HepG2 (cell line): Measurements from ENCODE around the gene PCSK5. TPM values are rescaled to one million over a fixed set of nuclear protein-coding genes. Genes with fewer than 3 reads are reported as not detected.

Experiments
- ATAC-seq: fragments of 200-7000 bp; cut with Tn5 transposase; 3 replicates; pipeline ENCODE4 v1.9.1; 2020; ENCODE audit warnings: mild to moderate bottlenecking, moderate library complexity
- BruUV-seq: library from RNA; stranded (reverse); fragments of 400-500 nt; replicated peaks from 2 replicates; lab custom pipeline; 2021; lab: Mats Ljungman, UMichigan
- CTCF ChIA-PET: fragments of 300-600 bp; formaldehyde crosslinking; extraction: SDS; loops from one replicate; lab custom pipeline; 2021; ENCODE audit warnings: low total read pairs, inconsistent platforms, low intra/inter-chr PET ratio; lab: Yijun Ruan, JAX
- POLR2A ChIA-PET: fragments of 350-600 bp; sonication (Branson Sonifier 250); formaldehyde crosslinking; loops from one replicate; lab custom pipeline; 2020; ENCODE audit warnings: antibody characterized with exemption, inconsistent platforms; lab: Yijun Ruan, JAX
- DNase-seq: peaks from one replicate; pipeline ENCODE4 v3.0.0-alpha.2; 2015; ENCODE audit warnings: low spot score
- FAIRE-seq: peaks from 3 replicates; lab custom pipeline; 2011; peaks lifted over from hg19 to GRCh38; lab: Jason Lieb, UNC
- H2AFZ ChIP-seq: one replicate; pipeline ENCODE4 v1.6.1; 2011; ENCODE audit warnings: low read length, inconsistent platforms
- H3K27ac ChIP-seq: fragments of 300-600 bp; 3 replicates; pipeline ENCODE4 v1.8.0; 2011; ENCODE audit warnings: mixed run types, mild to moderate bottlenecking, mixed read lengths, low read length, inconsistent platforms; ENCODE audit not compliant: insufficient read depth; ENCODE audit errors: extremely low read length
- H3K27me3 ChIP-seq, 2 experiments: fragments of 200-600 bp in 1 of 2; 2 replicates in 1 of 2; 3 replicates in 1 of 2; pipeline versions ENCODE4 v1.6.0 to v1.8.0; 2011; ENCODE audit warnings: low read length in 2 of 2, mild to moderate bottlenecking in 2 of 2, moderate library complexity in 2 of 2, inconsistent platforms in 1 of 2; ENCODE audit not compliant: insufficient read depth in 2 of 2, control insufficient read depth in 1 of 2
- H3K36me3 ChIP-seq, 2 experiments: fragments of 200-600 bp in 1 of 2; replicated peaks in 1 of 2; 2 replicates in 1 of 2; 3 replicates in 1 of 2; pipeline versions ENCODE4 v1.5.1 to v1.8.0; 2011; ENCODE audit warnings: low read length in 2 of 2, inconsistent platforms in 1 of 2; ENCODE audit not compliant: insufficient read depth in 2 of 2, control insufficient read depth in 1 of 2
- H3K4me1 ChIP-seq: 2 replicates; pipeline ENCODE4 v1.5.1; 2012; ENCODE audit warnings: low read length, inconsistent platforms; ENCODE audit not compliant: insufficient read depth
- H3K4me2 ChIP-seq: 2 replicates; pipeline ENCODE4 v1.6.0; 2011; ENCODE audit warnings: low read depth, low read length, inconsistent platforms
- H3K4me3 ChIP-seq, 3 experiments: fragments of 200-600 bp in 1 of 3; sonication (generic), shearing (Covaris generic) in 1 of 3; replicated peaks in 1 of 3; 2 replicates each; pipeline ENCODE4 v1.5.1; 2011 to 2016; ENCODE audit warnings: low read length in 3 of 3, inconsistent platforms in 2 of 3, low read depth in 2 of 3, mild to moderate bottlenecking in 2 of 3, control low read depth in 1 of 3, mixed read lengths in 1 of 3; ENCODE audit not compliant: insufficient read depth in 1 of 3
- H3K79me2 ChIP-seq: one replicate; pipeline ENCODE4 v1.6.1; 2011; ENCODE audit warnings: low read length, inconsistent platforms; ENCODE audit not compliant: insufficient read depth
- H3K9ac ChIP-seq: 2 replicates; pipeline ENCODE4 v1.6.0; 2011; ENCODE audit warnings: mild to moderate bottlenecking, low read depth, low read length, inconsistent platforms; ENCODE audit not compliant: insufficient read depth
- H3K9me3 ChIP-seq: 2 replicates; pipeline ENCODE4 v1.5.1; 2012; ENCODE audit warnings: mild to moderate bottlenecking, low read length
- H4K20me1 ChIP-seq: 2 replicates; pipeline ENCODE4 v1.6.0; 2011; ENCODE audit warnings: inconsistent platforms, mild to moderate bottlenecking, low read length, moderate library complexity; ENCODE audit not compliant: insufficient read depth
- ESRRA ChIP-seq: sonication (generic); formaldehyde crosslinking; IDR thresholded peaks from 2 replicates; pipeline ENCODE4 v1.5.1; 2020; ENCODE audit warnings: mild to moderate bottlenecking, low read depth, missing genetic modification reagents
- FOSL2 ChIP-seq: sonication (generic); formaldehyde crosslinking; IDR thresholded peaks from 2 replicates; pipeline ENCODE4 v1.4.0; 2020; ENCODE audit warnings: missing genetic modification reagents
- PAXIP1 ChIP-seq: sonication (generic); formaldehyde crosslinking; conservative IDR thresholded peaks from 2 replicates; pipeline ENCODE4 v1.4.0; 2020; ENCODE audit warnings: mild to moderate bottlenecking, missing genetic modification reagents, moderate library complexity
- RAD21 ChIP-seq: fragments of 450-650 bp; formaldehyde crosslinking; IDR thresholded peaks from 2 replicates; pipeline ENCODE4 v1.5.0; 2020; ENCODE audit warnings: mild to moderate bottlenecking
- ZNF326 ChIP-seq: sonication (generic); formaldehyde crosslinking; IDR thresholded peaks from 2 replicates; pipeline ENCODE4 v1.4.0; 2020; ENCODE audit warnings: missing genetic modification reagents, borderline replicate concordance
- ZNF891 ChIP-seq: sonication (generic); formaldehyde crosslinking; IDR thresholded peaks from 2 replicates; pipeline ENCODE4 v1.5.0; 2020; ENCODE audit warnings: mild to moderate bottlenecking, missing genetic modification reagents
- WGBS: methylation state at CpG from one replicate; pipeline ENCODE4 v1.1.6; 2017; ENCODE audit warnings: low lambda C conversion rate; 5-methylcytosine and 5-hydroxymethylcytosine counted together
- in situ Hi-C: cut with HindIII; loops from 2 replicates; pipeline ENCODE4 v1.10.0; 2017; ENCODE audit warnings: low pct_unique_long_range_greater_than_20kb; ENCODE audit not compliant: extremely low pct_ligation_motif_present
- intact Hi-C: fragments of 100-400 bp; cut with micrococcal nuclease; formaldehyde crosslinking; loops from one replicate; pipeline ENCODE4 v1.10.0; 2022; ENCODE audit not compliant: unreplicated experiment
- polyA plus RNA-seq, 8 experiments: library from polyadenylated mRNA; depleted of rRNA in 3 of 8; stranded (reverse) in 7 of 8; unstranded in 1 of 8; fragments of >200 nt; fragmentation: Illumina TruSeq in 4 of 8; extraction: Trizol in 4 of 8; gene quantifications; 2 replicates each; pipeline versions ENCODE4 v1.2.1 to v1.2.3, GENCODE V29; 2011 to 2016; ENCODE audit warnings: low read depth in 4 of 8, missing spikeins in 1 of 8, mixed read lengths in 1 of 8; ENCODE audit not compliant: insufficient read depth in 1 of 8
- total RNA-seq, 5 experiments: library from RNA; depleted of rRNA; stranded (reverse); fragments of >200 nt; fragmentation: Illumina TruSeq; extraction: Trizol; gene quantifications; 2 replicates each; pipeline ENCODE4 v1.2.3, GENCODE V29; 2016; ENCODE audit warnings: low read depth in 1 of 5

PCSK5 gene
- total and polyA plus RNA-seq, 2 of the 13 experiments (the other 11 are each of a cell fraction or from before 2014, with no cell fraction given): 0.55 to 0.66 TPM

GRCh38 chr9:76135902-76136301, 245.4 kb downstream of the PCSK5 start:
- H3K9ac ChIP-seq: no peak overlapping the region
- no peak for TF ChIP-seq ESRRA
- no TSS peak for BruUV-seq
- ChIA-PET CTCF (no interaction called here), POLR2A (no interaction called here)
- no peak overlapping the region for H3K4me3 ChIP-seq
- H3K9me3 ChIP-seq: no peaks in the 10 kb centered on the region
- no peak for DNase-seq
- 15% methylated on average over 5 of the region's 5 CpGs for WGBS
- H4K20me1 ChIP-seq: no peaks in the 10 kb centered on the region
- H3K4me2 ChIP-seq: no peak overlapping the region
- no peak overlapping the region for H3K27ac ChIP-seq
- H3K27me3 ChIP-seq: no peaks in the 10 kb centered on the region
- in situ Hi-C loops: no loop called here
- no peaks in the 10 kb centered on the region for H3K36me3 ChIP-seq
- intact Hi-C loops: no loop called here
- no peaks in the 10 kb centered on the region for H3K79me2 ChIP-seq
- no peak for FAIRE-seq
- no peak for ATAC-seq
- H2AFZ ChIP-seq: no peak overlapping the region
- H3K4me1 ChIP-seq: no peaks in the 10 kb centered on the region

DNA sequence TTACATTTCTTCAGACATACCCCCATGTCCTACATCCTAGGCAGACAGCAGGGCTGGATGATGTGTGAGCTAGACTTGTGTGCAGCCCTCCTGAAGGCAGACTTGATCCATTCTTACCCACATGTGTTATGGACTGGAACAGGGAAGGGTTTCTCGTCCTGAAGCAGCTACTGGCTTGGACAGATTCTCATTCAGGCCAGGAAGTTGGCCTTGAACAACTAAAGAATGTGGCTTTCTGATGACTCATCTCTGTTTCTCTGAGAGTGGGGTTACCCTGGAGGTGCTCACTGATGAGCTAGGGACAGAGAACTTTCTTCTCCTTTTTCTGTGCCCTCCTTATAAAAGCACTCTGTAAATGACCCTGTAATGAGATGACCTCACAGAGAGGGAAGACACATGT, 246.5 kb downstream of the PCSK5 start:
- CTCF ChIA-PET: no interaction called here
- no peak overlapping the region for H2AFZ ChIP-seq
- no peak for FAIRE-seq
- BruUV-seq: no TSS peak
- POLR2A ChIA-PET: no interaction called here
- no peak overlapping the region for H3K4me2 ChIP-seq
- H3K9me3 ChIP-seq: no peaks in the 10 kb centered on the region
- TF ChIP-seq FOSL2 (peak; percentile 82), PAXIP1 (CRISPR knock-in tag) (no peak), RAD21 (CRISPR knock-in tag) (no peak), ZNF326 (no peak), ZNF891 (no peak)
- TF ChIP-seq, all 625 proteins: peak for 1
- no peaks in the 10 kb centered on the region for H3K27me3 ChIP-seq
- no peak overlapping the region for H3K9ac ChIP-seq
- no peaks in the 10 kb centered on the region for H3K36me3 ChIP-seq
- intact Hi-C loops: no loop called here
- H3K4me3 ChIP-seq: no peak overlapping the region
- WGBS: 0% methylated on average over 1 of the region's 1 CpG
- in situ Hi-C loops: no loop called here
- no peaks in the 10 kb centered on the region for H4K20me1 ChIP-seq
- H3K79me2 ChIP-seq: no peaks in the 10 kb centered on the region
- no peak overlapping the region for H3K27ac ChIP-seq
- H3K4me1 ChIP-seq: no peaks in the 10 kb centered on the region
- DNase-seq (peak; percentile 13), ATAC-seq (peak; percentile 57; the same call in 1 of the 3 replicates)
